Bronchial epithelial cell (primary cell): Measurements from ENCODE around the gene CABLES1. TPM values are rescaled to one million over a fixed set of nuclear protein-coding genes. Genes with fewer than 3 reads are reported as not detected.
"Not testable (repeated sequence)": the region's sequence is repeated elsewhere in the genome, so short reads cannot be mapped to it uniquely, and the experiment has no call there.

Experiments
- DNase-seq: peaks from one replicate; pipeline ENCODE4 v3.0.0-alpha.2; 2010; ENCODE audit warnings: low read depth
- FAIRE-seq: peaks from 2 replicates; lab custom pipeline; 2011; peaks lifted over from hg19 to GRCh38; lab: Jason Lieb, UNC
- H3K27me3 ChIP-seq: 2 replicates; pipeline ENCODE4 v1.5.1; 2011; ENCODE audit warnings: low read length; ENCODE audit not compliant: control insufficient read depth, insufficient read depth
- H3K36me3 ChIP-seq: 2 replicates; pipeline ENCODE4 v1.5.1; 2011; ENCODE audit warnings: low read length; ENCODE audit not compliant: control insufficient read depth, insufficient read depth
- H3K4me3 ChIP-seq: 2 replicates; pipeline ENCODE4 v1.5.1; 2011; ENCODE audit warnings: mild to moderate bottlenecking, low read depth, low read length, control low read depth
- CTCF ChIP-seq: IDR thresholded peaks from 2 replicates; pipeline ENCODE4 v1.5.1; 2011; ENCODE audit warnings: mild to moderate bottlenecking, moderate library complexity, low read length, control low read depth, inconsistent platforms; ENCODE audit not compliant: insufficient read depth, severe bottlenecking
- total RNA-seq: library from RNA; depleted of rRNA; stranded (reverse); fragments of >200 nt; gene quantifications from 2 replicates; pipeline ENCODE4 v1.2.1, GENCODE V29; 2014

The CABLES1 gene
- total RNA-seq, 1 donor from 2014 or later: 0.26 TPM

- no peaks in the 10 kb centered on the region for H3K36me3 ChIP-seq
Observed at GRCh38 chr18:23156134-23156533, 20.8 kb downstream of the CABLES1 start.

GRCh38 chr18:23158058-23158457 lies 22.8 kb downstream of the CABLES1 start:
- no peak overlapping the region for H3K4me3 ChIP-seq
- H3K27me3 ChIP-seq: no peaks in the 10 kb centered on the region
- TF ChIP-seq CTCF: no peak
- FAIRE-seq (no peak), DNase-seq (no peak)
- H3K36me3 ChIP-seq: no peaks in the 10 kb centered on the region

More at GRCh38 chr18:23156134-23156533, 20.8 kb downstream of the CABLES1 start:
- DNase-seq (no peak), FAIRE-seq (no peak)
- Histone ChIP-seq H3K4me3 (no peak overlapping the region), H3K27me3 (no peaks in the 10 kb centered on the region)
- TF ChIP-seq CTCF: no peak

GRCh38 chr18:23158884-23159283 lies 23.6 kb downstream of the CABLES1 start:
- not testable (repeated sequence) for H3K36me3 ChIP-seq, DNase-seq, FAIRE-seq

GRCh38 chr18:23159344-23159743 lies 24.1 kb downstream of the CABLES1 start:
- FAIRE-seq (no peak), DNase-seq (no peak)
- no peak for TF ChIP-seq CTCF
- no peak overlapping the region for H3K4me3 ChIP-seq
- H3K36me3 ChIP-seq: no peaks in the 10 kb centered on the region
- no peaks in the 10 kb centered on the region for H3K27me3 ChIP-seq

More at GRCh38 chr18:23158884-23159283, 23.6 kb downstream of the CABLES1 start:
- H3K4me3 ChIP-seq, H3K27me3 ChIP-seq: not testable (repeated sequence)

GRCh38 chr18:23162473-23162872 lies 27.2 kb downstream of the CABLES1 start:
- FAIRE-seq (no peak), DNase-seq (no peak)
- TF ChIP-seq CTCF: no peak

GRCh38 chr18:23163786-23164533 lies 28.7 kb downstream of the CABLES1 start:
- Histone ChIP-seq H3K4me3 (no peak overlapping the region), H3K36me3 (no peaks in the 10 kb centered on the region), H3K27me3 (no peaks in the 10 kb centered on the region)
- DNase-seq: no peak
- FAIRE-seq: no peak
- TF ChIP-seq CTCF: no peak

More at GRCh38 chr18:23162473-23162872, 27.2 kb downstream of the CABLES1 start:
- H3K36me3 ChIP-seq: no peaks in the 10 kb centered on the region
- H3K4me3 ChIP-seq: no peak overlapping the region
- no peaks in the 10 kb centered on the region for H3K27me3 ChIP-seq
